NCI-H748 (cell line): ENCODE measurements around the gene ANGPT4.

Experiments
- DNase-seq: peaks from one replicate; lab custom pipeline; 2025; ENCODE audit not compliant: unreplicated experiment; lab: John Stamatoyannopoulos, UW

Gene ANGPT4

DNA sequence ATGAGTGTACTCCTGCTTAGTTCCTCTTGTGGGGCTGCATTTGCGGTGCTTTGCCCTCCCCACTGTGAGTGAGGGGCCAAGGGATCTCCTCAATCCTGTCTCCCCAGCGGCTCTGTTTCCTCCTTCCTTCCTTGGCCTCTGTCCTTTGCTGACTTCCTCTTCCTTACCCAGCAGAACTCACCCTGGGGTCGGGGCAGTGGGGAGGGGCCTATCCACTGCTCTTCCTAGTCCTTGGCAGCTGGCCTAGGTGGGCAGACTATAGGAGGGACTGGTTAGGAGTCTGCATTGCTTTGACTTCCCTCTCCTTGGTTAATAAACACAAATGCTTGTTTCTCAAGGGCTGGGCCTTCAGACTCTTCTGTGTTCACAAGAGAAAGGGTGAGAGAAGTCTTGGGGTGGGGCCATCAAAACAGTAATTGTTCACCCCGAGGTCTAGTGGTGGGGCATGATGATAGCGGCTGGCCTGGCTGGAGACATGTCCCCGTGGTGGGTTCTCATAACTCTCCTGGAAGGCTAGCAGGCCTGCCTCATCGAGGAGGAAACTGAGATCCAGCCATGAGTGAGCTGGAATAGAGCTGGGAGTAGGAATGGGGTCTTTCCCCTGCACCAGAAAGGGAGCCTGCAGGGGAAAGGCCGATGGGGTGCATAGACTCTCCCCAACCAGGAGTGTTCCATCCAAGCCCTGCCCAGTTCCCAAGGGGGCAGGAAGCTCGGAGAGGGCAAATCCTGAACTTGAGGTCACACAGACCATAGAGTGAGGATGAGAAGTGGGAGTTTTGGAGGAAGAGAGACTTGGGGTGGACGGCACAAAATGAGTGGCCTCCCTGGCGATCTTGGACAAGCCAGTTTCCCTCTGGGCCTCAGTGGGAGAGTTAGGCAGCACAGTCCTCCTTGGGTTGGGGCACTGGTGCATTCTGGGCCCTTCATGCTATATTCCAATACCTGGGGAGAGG lies 69.9 kb downstream of the ANGPT4 start:
- DNase-seq = no peak

DNA sequence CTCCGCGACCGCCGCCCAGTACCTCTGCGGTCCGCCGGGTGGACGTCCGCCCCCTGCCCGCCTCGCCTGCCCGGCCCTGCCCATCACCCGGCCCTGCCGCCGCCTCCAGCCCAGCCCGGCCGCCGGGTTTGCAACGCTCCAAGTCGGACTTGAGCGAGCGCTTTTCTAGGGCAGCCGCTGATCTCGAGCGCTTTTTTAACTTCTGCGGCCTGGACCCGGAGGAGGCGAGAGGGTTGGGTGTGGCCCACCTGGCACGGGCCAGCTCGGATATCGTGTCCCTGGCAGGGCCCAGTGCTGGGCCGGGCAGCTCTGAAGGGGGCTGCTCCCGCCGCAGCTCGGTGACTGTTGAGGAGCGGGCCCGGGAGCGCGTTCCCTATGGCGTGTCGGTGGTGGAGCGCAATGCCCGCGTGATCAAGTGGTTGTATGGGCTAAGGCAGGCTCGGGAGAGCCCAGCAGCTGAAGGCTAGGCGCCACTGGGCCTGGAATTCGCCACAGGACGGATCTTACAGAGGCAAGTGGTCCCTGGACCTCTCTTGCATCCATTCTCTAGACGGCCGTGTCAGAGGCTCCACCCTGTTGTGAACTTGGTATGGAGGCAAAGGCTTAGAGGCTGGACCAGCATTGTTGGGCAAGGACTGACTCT lies 70.8 kb downstream of the ANGPT4 start:
- no peak for DNase-seq

- DNase-seq = peak; percentile 99
These were observed 71.5 kb downstream of the ANGPT4 start for GRCh38 chr20:844473-845225.

DNA sequence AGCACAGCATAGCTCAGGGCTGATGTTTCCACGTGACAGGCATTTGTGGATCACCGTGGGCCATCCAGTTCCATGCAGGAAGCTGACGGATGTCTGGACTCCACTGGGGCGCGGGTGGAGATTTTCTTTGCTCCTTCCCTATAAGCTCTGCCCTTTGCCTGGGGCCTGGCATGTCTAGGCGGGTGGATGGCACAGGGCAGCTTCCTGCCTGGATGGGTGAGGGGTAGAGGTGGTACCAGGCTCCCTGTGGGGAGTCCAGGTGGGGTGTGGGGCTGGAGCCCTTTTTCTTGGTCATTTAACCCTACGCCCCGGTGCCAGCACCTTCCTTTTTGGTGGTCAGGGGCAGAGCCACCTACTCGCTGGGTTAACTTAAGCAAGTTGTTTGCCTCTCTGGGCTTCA lies 72.2 kb downstream of the ANGPT4 start:
- DNase-seq = no peak

- no peak for DNase-seq
These were observed 73.6 kb downstream of the ANGPT4 start for GRCh38 chr20:842547-842940.

- peak; percentile 72 for DNase-seq
These were observed 74.3 kb downstream of the ANGPT4 start for GRCh38 chr20:841568-842546.

DNA sequence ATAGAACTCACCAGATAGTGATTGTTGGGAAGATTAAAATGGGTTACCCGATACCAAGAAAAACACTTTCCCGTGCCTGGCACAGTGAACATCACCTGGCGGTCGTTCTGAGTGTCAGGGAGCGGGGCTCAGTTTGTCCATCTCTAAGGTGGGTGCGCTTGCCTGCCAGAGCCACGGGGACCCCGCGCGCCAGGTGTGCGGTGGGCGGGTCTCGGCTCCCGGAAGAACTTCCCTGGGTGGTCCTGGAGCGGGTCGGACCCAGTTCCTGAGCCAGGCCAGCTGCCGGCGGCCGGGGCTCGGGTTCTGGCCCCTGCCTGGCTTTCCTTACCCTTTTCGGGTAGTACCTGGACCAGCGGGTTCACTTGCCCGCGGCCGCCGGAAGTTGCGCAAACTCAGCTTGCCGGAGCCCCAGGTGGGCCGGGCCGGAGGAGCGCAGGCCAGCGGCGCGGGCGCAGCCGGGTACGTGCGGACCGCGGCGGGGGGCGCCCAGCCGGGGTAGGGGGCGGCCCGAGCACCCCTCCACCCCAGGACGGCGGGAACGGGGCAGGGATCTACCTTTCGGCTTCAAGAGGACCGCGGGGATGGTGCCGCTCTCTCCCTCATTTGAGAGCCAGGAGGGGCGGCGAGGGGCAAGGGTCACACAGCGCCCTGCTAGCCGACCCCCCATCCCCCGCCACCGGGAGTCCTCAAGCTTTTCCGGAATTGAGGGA lies 75.1 kb downstream of the ANGPT4 start:
- DNase-seq = peak; percentile 82

- no peak for DNase-seq
These were observed 75.7 kb downstream of the ANGPT4 start for GRCh38 chr20:840503-840857.

- DNase-seq = no peak
These were observed 76.5 kb downstream of the ANGPT4 start for GRCh38 chr20:839626-840025.

- no peak for DNase-seq
These were observed 77.1 kb downstream of the ANGPT4 start for GRCh38 chr20:839015-839414.

DNA sequence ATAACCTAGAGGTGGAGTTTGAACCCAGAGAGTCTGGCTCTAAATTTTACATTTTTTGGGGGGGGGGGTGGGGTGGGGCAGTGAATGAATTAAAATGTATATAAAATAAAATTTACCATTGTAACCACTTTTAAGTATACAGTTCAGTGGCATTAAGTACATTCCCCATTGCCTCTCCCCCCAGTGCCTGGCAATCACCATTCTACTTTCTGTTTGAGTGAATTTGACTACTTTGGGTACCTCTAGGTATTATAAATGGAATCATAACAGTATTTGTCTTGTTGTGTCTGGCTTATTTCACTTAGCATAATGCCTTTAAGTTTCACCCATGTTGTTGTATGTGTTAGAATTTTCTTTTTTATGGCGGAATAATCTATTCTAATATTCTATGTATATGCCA lies 79.9 kb downstream of the ANGPT4 start:
- DNase-seq = no peak

- no peak for DNase-seq
These were observed 80.5 kb downstream of the ANGPT4 start for GRCh38 chr20:835608-836045.

DNA sequence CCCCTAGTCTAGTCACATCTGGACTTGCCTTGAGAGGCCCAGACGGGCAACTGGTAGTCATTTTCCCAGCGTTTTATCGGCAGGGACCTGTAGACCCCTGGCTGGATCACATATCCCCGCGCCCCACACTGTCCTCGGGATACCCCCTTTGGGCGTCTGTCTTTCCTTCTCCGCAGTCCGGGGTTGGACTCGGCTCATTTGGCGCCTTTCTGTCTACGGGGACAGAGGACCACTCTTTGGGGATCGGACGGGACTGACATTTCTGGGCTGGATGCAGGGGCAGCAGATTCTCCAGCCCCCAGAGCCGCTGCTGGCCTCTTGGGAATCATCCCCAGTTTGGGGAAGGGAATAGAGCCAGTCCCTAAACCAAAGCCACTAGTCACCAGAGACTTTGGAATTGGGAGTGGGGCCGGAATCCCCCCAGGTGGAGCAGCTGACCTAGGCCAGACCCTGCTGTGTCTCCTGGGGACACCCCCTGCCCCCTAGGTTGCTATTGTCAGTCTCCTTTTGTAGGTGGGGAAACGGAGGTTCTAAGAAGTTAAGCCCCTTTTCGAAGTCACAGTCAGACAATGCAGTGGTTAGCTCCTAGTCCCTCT lies 81.9 kb downstream of the ANGPT4 start:
- DNase-seq = no peak

GRCh38 chr20:833450-834150 lies 82.5 kb downstream of the ANGPT4 start, which contains the start of gene FAM110A:
Gene FAM110A (plus strand): TSS chr20:833715. CDS start chr20:844805, 11,090 bp downstream.
- DNase-seq = peak; percentile 99

- no peak for DNase-seq
These were observed 83.0 kb downstream of the ANGPT4 start for GRCh38 chr20:833121-833449.

DNA sequence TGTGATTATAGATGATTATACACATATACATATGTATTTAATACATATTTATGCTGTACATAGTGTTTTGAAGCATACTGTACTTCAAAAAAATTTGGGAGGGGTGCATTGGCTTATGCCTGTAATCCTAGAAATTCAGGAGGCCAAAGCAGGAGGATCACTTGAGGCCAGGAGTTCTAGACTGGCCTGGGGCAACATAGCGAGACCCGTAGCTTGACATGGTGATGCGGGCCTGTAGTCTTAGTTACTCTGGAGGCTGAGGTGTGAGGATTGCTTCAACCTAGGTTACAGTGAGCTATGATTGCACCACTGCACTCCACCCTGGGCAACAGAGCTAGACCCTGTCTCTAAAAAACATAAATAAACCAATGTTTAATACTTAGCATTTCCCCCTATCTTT lies 84.2 kb downstream of the ANGPT4 start:
- DNase-seq = no peak

DNA sequence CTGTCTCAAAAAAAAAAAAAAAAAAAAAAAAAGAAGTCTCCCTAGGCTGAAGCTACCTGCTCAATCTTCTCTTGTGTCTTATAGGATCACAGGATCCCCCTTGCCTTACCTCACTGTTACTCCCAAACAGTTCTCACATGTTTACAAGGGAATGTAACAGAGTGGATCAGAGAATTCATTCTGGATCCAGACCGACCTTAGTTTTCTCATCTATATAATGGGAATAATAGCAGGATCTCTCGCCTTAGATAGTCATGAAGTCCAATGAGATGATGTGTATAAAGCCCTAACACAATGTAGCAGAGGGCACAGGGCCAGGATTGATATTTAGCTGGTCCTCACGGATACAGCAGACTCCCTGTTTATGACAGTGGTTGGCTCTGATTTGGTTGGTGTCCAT lies 84.9 kb downstream of the ANGPT4 start:
- no peak for DNase-seq

GRCh38 chr20:830011-830521 lies 86.1 kb downstream of the ANGPT4 start:
- no peak for DNase-seq

DNA sequence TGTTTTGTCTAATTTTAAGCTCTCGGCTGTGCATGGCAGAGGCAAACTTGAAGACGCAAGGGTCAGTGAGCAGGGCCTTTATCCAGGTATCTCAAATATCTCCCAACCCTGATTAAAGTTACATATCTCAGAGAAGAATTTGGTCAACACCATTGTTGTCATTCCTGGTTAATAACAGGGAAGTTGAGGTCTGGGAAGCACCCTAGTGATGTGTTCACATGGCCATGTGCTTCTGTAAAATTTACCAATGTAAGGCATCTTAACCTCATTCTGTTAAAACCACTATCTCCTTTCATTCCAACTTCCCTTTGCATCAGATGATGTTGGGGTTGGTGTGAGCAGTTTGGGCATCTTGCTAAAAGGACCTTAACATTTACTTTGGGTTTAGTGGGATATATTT lies 86.6 kb downstream of the ANGPT4 start:
- no peak for DNase-seq
